HEK293T (cell line): ENCODE data around the gene OCRL.

Source experiments
- BHLHE40 ChIP-seq: fragments of 450-650 bp; IDR thresholded peaks from 2 replicates; pipeline ENCODE4 v1.6.1; 2016; ENCODE audit warnings: mild to moderate bottlenecking, moderate library complexity, borderline replicate concordance
- ELF4 ChIP-seq: fragments of 450-650 bp; IDR thresholded peaks from 2 replicates; pipeline ENCODE4 v1.6.1; 2017; ENCODE audit warnings: antibody characterized with exemption
- FOXA1 ChIP-seq: fragments of 450-650 bp; IDR thresholded peaks from 2 replicates; pipeline ENCODE4 v1.6.1; 2016; ENCODE audit warnings: mild to moderate bottlenecking
- FOXK2 ChIP-seq: fragments of 450-650 bp; IDR thresholded peaks from 2 replicates; pipeline ENCODE4 v1.6.1; 2016; ENCODE audit warnings: mild to moderate bottlenecking
- FOXM1 ChIP-seq: fragments of 450-650 bp; IDR thresholded peaks from 2 replicates; pipeline ENCODE4 v1.6.1; 2017; ENCODE audit warnings: mild to moderate bottlenecking, borderline replicate concordance
- L3MBTL2 ChIP-seq: fragments of 450-650 bp; conservative IDR thresholded peaks from 2 replicates; pipeline ENCODE4 v1.6.1; 2016; ENCODE audit warnings: mild to moderate bottlenecking
- ZNF384 ChIP-seq: fragments of 450-650 bp; IDR thresholded peaks from 2 replicates; pipeline ENCODE4 v1.6.1; 2016

GRCh38 chrX:129510331-129510730 lies 29.7 kb upstream of the OCRL start:
- TF ChIP-seq FOXA1 (no peak), FOXK2 (no peak), ZNF384 (no peak), FOXM1 (no peak), ELF4 (no peak), BHLHE40 (no peak), L3MBTL2 (no peak)
